Right forelimb (tissue), 1 donor: Measurements from ENCODE around the gene LEUTX.

Experiments
- DNase-seq: peaks from one replicate; pipeline ENCODE4 v3.0.0-alpha.2; 2018

LEUTX gene

GRCh38 chr19:39825093-39825463 is 46.4 kb downstream of the LEUTX start:
- no peak for DNase-seq

GRCh38 chr19:39825531-39826076 is 47.0 kb downstream of the LEUTX start:
- DNase-seq, result no peak

GRCh38 chr19:39826311-39826945 is 47.8 kb downstream of the LEUTX start:
- DNase-seq, result no peak

GRCh38 chr19:39827216-39827615 is 48.6 kb downstream of the LEUTX start:
- no peak for DNase-seq

GRCh38 chr19:39828015-39828653 is 49.5 kb downstream of the LEUTX start:
- no peak for DNase-seq

- DNase-seq, result no peak
Observed at GRCh38 chr19:39828654-39829032, 50.0 kb downstream of the LEUTX start.

GRCh38 chr19:39829702-39830275 is 51.1 kb downstream of the LEUTX start:
- DNase-seq, result no peak

GRCh38 chr19:39830406-39830805 is 51.8 kb downstream of the LEUTX start:
- DNase-seq, result no peak

- no peak for DNase-seq
Observed at GRCh38 chr19:39830847-39831246, 52.2 kb downstream of the LEUTX start.

- DNase-seq, result no peak
Observed at GRCh38 chr19:39831679-39832078, 53.0 kb downstream of the LEUTX start.

GRCh38 chr19:39832341-39833083 is 53.9 kb downstream of the LEUTX start:
- no peak for DNase-seq

GRCh38 chr19:39833160-39833463 is 54.5 kb downstream of the LEUTX start:
- DNase-seq, result no peak

GRCh38 chr19:39833464-39834286 is 55.0 kb downstream of the LEUTX start, which contains the start of gene DYRK1B:
DYRK1B (minus strand) TSS chr19:39834162; CDS start chr19:39831867, 2,295 bp downstream.
- DNase-seq, result peak; percentile 99

GRCh38 chr19:39834287-39834841 is 55.7 kb downstream of the LEUTX start:
- no peak for DNase-seq
